Measurements from ENCODE around the gene ZNF205.

DNA sequence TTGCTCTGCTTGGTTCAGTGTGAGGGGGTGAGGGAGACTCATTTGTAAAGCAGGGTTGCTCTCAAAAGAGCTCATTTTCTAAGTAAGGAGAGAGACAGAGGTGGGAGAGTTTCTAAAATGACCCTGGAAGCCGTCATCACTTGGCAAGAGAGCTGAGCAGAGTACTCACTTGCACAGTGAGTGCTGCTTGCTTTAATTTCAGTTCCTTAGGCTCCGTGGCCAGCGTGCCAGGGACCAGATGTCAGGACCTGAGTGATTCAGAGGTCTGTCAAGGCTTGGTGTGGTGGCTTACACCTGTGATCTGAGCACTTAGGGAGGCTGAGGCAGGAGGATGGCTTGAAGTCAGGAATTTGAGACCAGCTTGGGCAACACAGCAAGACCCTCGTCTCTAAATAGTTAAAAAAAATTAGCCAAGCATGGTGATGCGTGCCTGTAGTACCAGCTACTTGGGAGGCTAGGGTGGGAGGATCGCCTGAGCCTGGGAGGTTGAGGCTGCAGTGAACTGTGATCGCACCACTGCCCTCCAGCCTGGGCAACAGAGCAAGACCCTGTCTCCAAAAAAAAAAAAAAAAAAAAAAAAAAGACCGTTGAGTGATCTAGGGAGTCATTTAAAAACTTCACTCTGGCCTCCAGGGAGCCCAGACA lies 10.7 kb downstream of the ZNF205 start:
- TF ChIP-seq, protein P1, sequence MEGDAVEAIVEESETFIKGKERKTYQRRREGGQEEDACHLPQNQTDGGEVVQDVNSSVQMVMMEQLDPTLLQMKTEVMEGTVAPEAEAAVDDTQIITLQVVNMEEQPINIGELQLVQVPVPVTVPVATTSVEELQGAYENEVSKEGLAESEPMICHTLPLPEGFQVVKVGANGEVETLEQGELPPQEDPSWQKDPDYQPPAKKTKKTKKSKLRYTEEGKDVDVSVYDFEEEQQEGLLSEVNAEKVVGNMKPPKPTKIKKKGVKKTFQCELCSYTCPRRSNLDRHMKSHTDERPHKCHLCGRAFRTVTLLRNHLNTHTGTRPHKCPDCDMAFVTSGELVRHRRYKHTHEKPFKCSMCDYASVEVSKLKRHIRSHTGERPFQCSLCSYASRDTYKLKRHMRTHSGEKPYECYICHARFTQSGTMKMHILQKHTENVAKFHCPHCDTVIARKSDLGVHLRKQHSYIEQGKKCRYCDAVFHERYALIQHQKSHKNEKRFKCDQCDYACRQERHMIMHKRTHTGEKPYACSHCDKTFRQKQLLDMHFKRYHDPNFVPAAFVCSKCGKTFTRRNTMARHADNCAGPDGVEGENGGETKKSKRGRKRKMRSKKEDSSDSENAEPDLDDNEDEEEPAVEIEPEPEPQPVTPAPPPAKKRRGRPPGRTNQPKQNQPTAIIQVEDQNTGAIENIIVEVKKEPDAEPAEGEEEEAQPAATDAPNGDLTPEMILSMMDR (conservative IDR thresholded peaks at IDR 0.05; ENCODE audit: low read depth, low read length): no peak
- no peak for TF ChIP-seq EZH2 (IDR thresholded peaks at IDR 0.05; ENCODE audit: low read length, unreplicated experiment)
- TF ChIP-seq EZH2phosphoT487 (IDR thresholded peaks at IDR 0.05; ENCODE audit: borderline replicate concordance, low read length): no peak
